Vagina (tissue), 2 donors: Measurements from ENCODE around the gene ECHDC3.

ENCODE experiments used
- CTCF ChIP-seq, 3 experiments: fragments of 450-650 bp in 2 of 3; fragments of 200-600 bp in 1 of 3; sonication (generic) in 1 of 3; IDR thresholded peaks; one replicate each; pipeline ENCODE4 v1.5.1; 2017 to 2019; ENCODE audit warnings: antibody characterized with exemption in 3 of 3, mild to moderate bottlenecking in 2 of 3, moderate library complexity in 2 of 3
- POLR2A ChIP-seq, 2 donors: fragments of 450-650 bp; IDR thresholded peaks; one replicate each; pipeline ENCODE4 v1.6.1; 2017; ENCODE audit warnings: antibody characterized with exemption in 2 of 2, mild to moderate bottlenecking in 2 of 2, moderate library complexity in 2 of 2

GRCh38 chr10:11805792-11806191 lies 63.6 kb downstream of the ECHDC3 start:
- TF ChIP-seq POLR2A (IDR thresholded peaks at IDR 0.05) (no peak), CTCF (IDR thresholded peaks at IDR 0.05) (no peak)
